H9 (cell line): ENCODE measurements around the gene NKAIN4. TPM values are rescaled to one million over a fixed set of nuclear protein-coding genes. Genes with fewer than 3 reads are reported as not detected.

ENCODE experiments used
- DNase-seq: peaks from one replicate; pipeline ENCODE4 v3.0.0-alpha.2; 2017
- H2AFZ ChIP-seq: one replicate; pipeline ENCODE4 v1.6.1; 2013; ENCODE audit warnings: mild to moderate bottlenecking, low read length, control low read depth, moderate library complexity
- H2AK5ac ChIP-seq: 2 replicates; pipeline ENCODE4 v1.6.1; 2013; ENCODE audit warnings: low read length, control low read depth, mixed read lengths; ENCODE audit not compliant: insufficient read length
- H2BK120ac ChIP-seq: one replicate; pipeline ENCODE4 v1.6.1; 2013; ENCODE audit warnings: low read depth, mild to moderate bottlenecking, low read length, control low read depth, inconsistent platforms; ENCODE audit not compliant: poor library complexity, severe bottlenecking
- H2BK12ac ChIP-seq: 2 replicates; pipeline ENCODE4 v1.6.1; 2013; ENCODE audit warnings: low read length, control low read depth, mixed read lengths, low read depth; ENCODE audit not compliant: insufficient read length
- H2BK15ac ChIP-seq: 2 replicates; pipeline ENCODE4 v1.6.1; 2013; ENCODE audit warnings: low read depth, low read length, control low read depth
- H2BK20ac ChIP-seq: one replicate; pipeline ENCODE4 v1.6.1; 2013; ENCODE audit warnings: low read depth, mild to moderate bottlenecking, low read length, control low read depth, inconsistent platforms; ENCODE audit not compliant: poor library complexity, severe bottlenecking
- H2BK5ac ChIP-seq: 2 replicates; pipeline ENCODE4 v1.6.1; 2013; ENCODE audit warnings: low read length, control low read depth, mixed read lengths; ENCODE audit not compliant: insufficient read length
- H3K14ac ChIP-seq: 2 replicates; pipeline ENCODE4 v1.6.1; 2013; ENCODE audit warnings: low read length, control low read depth; ENCODE audit not compliant: insufficient read depth
- H3K18ac ChIP-seq: 2 replicates; pipeline ENCODE4 v1.6.1; 2013; ENCODE audit warnings: low read depth, mild to moderate bottlenecking, mixed read lengths, low read length, control low read depth; ENCODE audit not compliant: insufficient read length
- H3K23ac ChIP-seq: 2 replicates; pipeline ENCODE4 v1.6.1; 2013; ENCODE audit warnings: low read length, control low read depth, mixed read lengths, low read depth; ENCODE audit not compliant: insufficient read length
- H3K23me2 ChIP-seq: 2 replicates; pipeline ENCODE4 v1.6.1; 2013; ENCODE audit warnings: low read depth, mild to moderate bottlenecking, mixed read lengths, low read length, control low read depth; ENCODE audit not compliant: insufficient read length, poor library complexity, severe bottlenecking
- H3K27ac ChIP-seq: 2 replicates; pipeline ENCODE4 v1.5.1; 2013; ENCODE audit warnings: low read length, control low read depth, mixed read lengths, low read depth; ENCODE audit not compliant: insufficient read length
- H3K27me3 ChIP-seq: 2 replicates; pipeline ENCODE4 v1.6.1; 2013; ENCODE audit warnings: low read length, control low read depth, inconsistent platforms; ENCODE audit not compliant: insufficient read depth
- H3K4ac ChIP-seq: 2 replicates; pipeline ENCODE4 v1.6.1; 2013; ENCODE audit warnings: low read depth, mild to moderate bottlenecking, control low read depth, inconsistent platforms, low read length, moderate library complexity
- H3K4me1 ChIP-seq: 2 replicates; pipeline ENCODE4 v1.6.1; 2013; ENCODE audit warnings: low read length, control low read depth, inconsistent platforms; ENCODE audit not compliant: insufficient read depth
- H3K4me2 ChIP-seq: 2 replicates; pipeline ENCODE4 v1.6.1; 2013; ENCODE audit warnings: low read length, control low read depth, mixed read lengths; ENCODE audit not compliant: insufficient read length, insufficient read depth
- H3K56ac ChIP-seq: 2 replicates; pipeline ENCODE4 v1.6.1; 2013; ENCODE audit warnings: low read depth, mild to moderate bottlenecking, mixed read lengths, low read length, control low read depth; ENCODE audit not compliant: insufficient read length
- H3K79me1 ChIP-seq: 2 replicates; pipeline ENCODE4 v1.6.1; 2013; ENCODE audit warnings: low read depth, mild to moderate bottlenecking, moderate library complexity, low read length, control low read depth, inconsistent platforms; ENCODE audit not compliant: insufficient read depth, poor library complexity, severe bottlenecking
- H3K79me2 ChIP-seq: 2 replicates; pipeline ENCODE4 v1.6.1; 2013; ENCODE audit warnings: low read length, control low read depth, inconsistent platforms; ENCODE audit not compliant: insufficient read depth
- H3K9ac ChIP-seq: 2 replicates; pipeline ENCODE4 v1.6.1; 2013; ENCODE audit warnings: low read length, control low read depth, mixed read lengths; ENCODE audit not compliant: insufficient read length; ENCODE audit errors: extremely low read depth
- H3K9me3 ChIP-seq: one replicate; pipeline ENCODE4 v1.6.1; 2013; ENCODE audit warnings: low read depth, low read length, inconsistent platforms; ENCODE audit not compliant: control insufficient read depth
- H3T11ph ChIP-seq: one replicate; pipeline ENCODE4 v1.6.1; 2013; ENCODE audit warnings: mild to moderate bottlenecking, low read length, control low read depth, inconsistent platforms
- H4K20me1 ChIP-seq: one replicate; pipeline ENCODE4 v1.6.1; 2013; ENCODE audit not compliant: control insufficient read depth, insufficient read length, insufficient read depth
- H4K5ac ChIP-seq: 2 replicates; pipeline ENCODE4 v1.6.1; 2013; ENCODE audit warnings: low read depth, mild to moderate bottlenecking, mixed read lengths, low read length, control low read depth; ENCODE audit not compliant: insufficient read length
- H4K8ac ChIP-seq: replicated peaks from 2 replicates; pipeline ENCODE4 v1.6.1; 2013; ENCODE audit warnings: low read length, control low read depth, mixed read lengths, low read depth; ENCODE audit not compliant: insufficient read length
- H4K91ac ChIP-seq: 2 replicates; pipeline ENCODE4 v1.6.1; 2013; ENCODE audit warnings: low read depth, mild to moderate bottlenecking, moderate library complexity, mixed read lengths, low read length, control low read depth; ENCODE audit not compliant: insufficient read length
- H3K27ac Mint-ChIP-seq, 3 experiments: 2 replicates in 2 of 3; 3 replicates in 1 of 3; pipeline ENCODE4 v1.8.0; 2020 to 2021; ENCODE audit warnings: mixed read lengths in 3 of 3, mild to moderate bottlenecking in 1 of 3, moderate library complexity in 1 of 3
- H3K27me3 Mint-ChIP-seq: 2 replicates; pipeline ENCODE4 v1.8.0; 2021; ENCODE audit warnings: low read depth, mild to moderate bottlenecking, moderate library complexity, mixed read lengths
- H3K36me3 Mint-ChIP-seq, 3 experiments: 2 replicates in 2 of 3; 3 replicates in 1 of 3; pipeline ENCODE4 v1.8.0; 2020 to 2021; ENCODE audit warnings: low read depth in 3 of 3, mixed read lengths in 3 of 3; ENCODE audit not compliant: insufficient read depth in 1 of 3
- H3K4me1 Mint-ChIP-seq, 2 experiments: 2 replicates each; pipeline ENCODE4 v1.8.0; 2020; ENCODE audit warnings: mixed read lengths in 2 of 2
- H3K4me3 Mint-ChIP-seq, 2 experiments: 2 replicates in 1 of 2; 3 replicates in 1 of 2; pipeline ENCODE4 v1.8.0; 2020 to 2021; ENCODE audit warnings: mild to moderate bottlenecking in 2 of 2, mixed read lengths in 2 of 2, moderate library complexity in 1 of 2
- H3K9me3 Mint-ChIP-seq, 2 experiments: 2 replicates in 1 of 2; 3 replicates in 1 of 2; pipeline ENCODE4 v1.8.0; 2020; ENCODE audit warnings: mild to moderate bottlenecking in 2 of 2, mixed read lengths in 2 of 2, moderate library complexity in 1 of 2
- WGBS: extraction: QIAGEN DNeasy Blood & Tissue Kit; methylation state at CpG from one replicate; pipeline ENCODE4 v1.1.7; 2013; ENCODE audit warnings: missing lambda C conversion rate, low lambda C conversion rate, mixed read lengths; ENCODE audit not compliant: insufficient read length; ENCODE audit errors: extremely low coverage; 5-methylcytosine and 5-hydroxymethylcytosine counted together
- total RNA-seq: library from RNA; stranded (reverse); gene quantifications from 2 replicates; pipeline ENCODE4 v1.2.1, GENCODE V29; 2021
- TF ChIP-seq, protein P1 (sequence below): fragments of 200-600 bp; sonication (generic); conservative IDR thresholded peaks from 3 replicates; pipeline ENCODE4 v1.8.0; 2021; ENCODE audit warnings: antibody characterized with exemption, mild to moderate bottlenecking

The NKAIN4 gene
- total RNA-seq, 1 experiment from 2014 or later, result 20.9 TPM

DNA sequence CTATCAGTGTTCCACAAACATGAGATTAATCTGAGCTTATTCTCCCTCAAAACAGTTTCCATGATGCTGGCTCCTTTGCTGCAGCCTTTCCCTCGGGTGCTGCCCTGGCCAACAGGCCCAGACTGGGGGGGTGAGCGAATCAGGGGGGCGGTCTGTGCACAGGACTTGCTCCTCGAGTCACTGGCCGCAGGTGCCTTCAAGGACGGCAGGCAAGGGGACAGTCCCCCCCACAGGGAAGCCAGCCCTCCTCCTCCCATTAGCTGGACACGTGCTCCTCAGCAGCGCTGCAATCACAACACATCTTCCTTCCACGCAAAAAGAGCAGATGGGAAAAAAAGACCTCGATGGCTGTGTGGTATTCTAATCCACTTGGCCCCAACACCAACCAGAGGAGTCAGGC is 48.4 kb downstream of the NKAIN4 start:
- Histone ChIP-seq H3K14ac (no peak overlapping the region), H3K18ac (no peak overlapping the region), H3K79me2 (peaks cover 29% of the 10 kb centered on the region; the same call in 1 of the 2 replicates), H2BK120ac (no peak overlapping the region), H4K91ac (no peak overlapping the region), H3K27me3 (no peaks in the 10 kb centered on the region), H2BK5ac (no peak overlapping the region), H3K27ac (no peak overlapping the region), H4K20me1 (no peaks in the 10 kb centered on the region), H3K9me3 (no peaks in the 10 kb centered on the region), H3K79me1 (peaks cover 20% of the 10 kb centered on the region), H3K9ac (no peak overlapping the region), H3K23me2 (no peaks in the 10 kb centered on the region), H2AFZ (no peak overlapping the region), H3K4me2 (no peak overlapping the region), H3K4ac (no peak overlapping the region), H3K56ac (no peak overlapping the region), H3K23ac (no peak overlapping the region), H2BK12ac (no peak overlapping the region), H2BK20ac (no peak overlapping the region), H2BK15ac (no peak overlapping the region), H2AK5ac (no peak overlapping the region), H4K5ac (no peak overlapping the region), H4K8ac (no peak overlapping the region), H3K4me1 (no peaks in the 10 kb centered on the region), H3T11ph (no peak overlapping the region)
- Mint-ChIP-seq H3K4me3 (no peak overlapping the region), H3K27me3 (no peaks in the 10 kb centered on the region), H3K27ac (peak overlapping the region in 2 of 3 experiments; percentile 7 to 28; a peak in 3 of 7 replicates), H3K36me3 (peaks cover 24 to 97% (median 92%) of the 10 kb centered on the region in 3 experiments; a peak in 6 of 7 replicates), H3K4me1 (no peaks in the 10 kb centered on the region), H3K9me3 (no peaks in the 10 kb centered on the region)
- DNase-seq, result no peak
- TF ChIP-seq, protein P1, sequence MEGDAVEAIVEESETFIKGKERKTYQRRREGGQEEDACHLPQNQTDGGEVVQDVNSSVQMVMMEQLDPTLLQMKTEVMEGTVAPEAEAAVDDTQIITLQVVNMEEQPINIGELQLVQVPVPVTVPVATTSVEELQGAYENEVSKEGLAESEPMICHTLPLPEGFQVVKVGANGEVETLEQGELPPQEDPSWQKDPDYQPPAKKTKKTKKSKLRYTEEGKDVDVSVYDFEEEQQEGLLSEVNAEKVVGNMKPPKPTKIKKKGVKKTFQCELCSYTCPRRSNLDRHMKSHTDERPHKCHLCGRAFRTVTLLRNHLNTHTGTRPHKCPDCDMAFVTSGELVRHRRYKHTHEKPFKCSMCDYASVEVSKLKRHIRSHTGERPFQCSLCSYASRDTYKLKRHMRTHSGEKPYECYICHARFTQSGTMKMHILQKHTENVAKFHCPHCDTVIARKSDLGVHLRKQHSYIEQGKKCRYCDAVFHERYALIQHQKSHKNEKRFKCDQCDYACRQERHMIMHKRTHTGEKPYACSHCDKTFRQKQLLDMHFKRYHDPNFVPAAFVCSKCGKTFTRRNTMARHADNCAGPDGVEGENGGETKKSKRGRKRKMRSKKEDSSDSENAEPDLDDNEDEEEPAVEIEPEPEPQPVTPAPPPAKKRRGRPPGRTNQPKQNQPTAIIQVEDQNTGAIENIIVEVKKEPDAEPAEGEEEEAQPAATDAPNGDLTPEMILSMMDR, result no peak
- no CpG with 5 or more reads among the region's 10 CpGs for WGBS
